Esophagus muscularis mucosa (tissue), 4 donors: ENCODE measurements around the gene PLOD1. TPM values are rescaled to one million over a fixed set of nuclear protein-coding genes. Genes with fewer than 3 reads are reported as not detected.
"Not testable (repeated sequence)": the region's sequence is repeated elsewhere in the genome, so short reads cannot be mapped to it uniquely, and the experiment has no call there.

Experiments
- DNase-seq: peaks from one replicate; pipeline ENCODE4 v3.0.0-alpha.2; 2017; ENCODE audit errors: extremely low spot score
- H3K27ac ChIP-seq, 4 donors: fragments of 200-600 bp; sonication (generic); replicated peaks in 1 of 4; 1 replicate in 3 of 4; 2 replicates in 1 of 4; pipeline ENCODE4 v1.5.1; 2016 to 2019; ENCODE audit warnings: mild to moderate bottlenecking in 1 of 4
- H3K27me3 ChIP-seq, 4 donors: fragments of 200-600 bp; sonication (generic); one replicate each; pipeline versions ENCODE4 v1.5.1 to v1.6.0; 2016 to 2019
- H3K36me3 ChIP-seq, 4 donors: fragments of 200-600 bp; sonication (generic); one replicate each; pipeline ENCODE4 v1.5.1; 2016 to 2019
- H3K4me1 ChIP-seq, 4 donors: fragments of 200-600 bp; sonication (generic); one replicate each; pipeline ENCODE4 v1.5.1; 2016 to 2019
- H3K4me3 ChIP-seq, 4 donors: fragments of 200-600 bp; sonication (generic); 1 replicate in 2 of 4; 2 replicates in 2 of 4; pipeline ENCODE4 v1.5.1; 2016 to 2019; ENCODE audit warnings: mild to moderate bottlenecking in 4 of 4, moderate library complexity in 1 of 4
- H3K9me3 ChIP-seq, 4 donors: fragments of 200-600 bp; sonication (generic); 1 replicate in 3 of 4; 2 replicates in 1 of 4; pipeline ENCODE4 v1.5.1; 2016 to 2019
- CTCF ChIP-seq, 3 experiments: fragments of 200-600 bp in 2 of 3; fragments of 450-650 bp in 1 of 3; sonication (generic) in 2 of 3; IDR thresholded peaks; one replicate each; pipeline ENCODE4 v1.5.1; 2017 to 2019; ENCODE audit warnings: antibody characterized with exemption in 3 of 3, mild to moderate bottlenecking in 2 of 3, moderate library complexity in 1 of 3
- EP300 ChIP-seq: sonication (generic); formaldehyde crosslinking; IDR thresholded peaks from one replicate; pipeline ENCODE4 v1.6.1; 2017; ENCODE audit warnings: antibody characterized with exemption
- POLR2A ChIP-seq: fragments of 450-650 bp; IDR thresholded peaks from one replicate; pipeline ENCODE4 v1.6.1; 2017; ENCODE audit warnings: antibody characterized with exemption, moderate library complexity, mild to moderate bottlenecking, low read depth
- POLR2AphosphoS5 ChIP-seq, 2 donors: sonication (generic); formaldehyde crosslinking; IDR thresholded peaks; one replicate each; pipeline ENCODE4 v1.6.1; 2017; ENCODE audit warnings: antibody characterized with exemption in 2 of 2
- WGBS: methylation state at CpG from one replicate; pipeline ENCODE4 v1.1.5; 2018; 5-methylcytosine and 5-hydroxymethylcytosine counted together
- intact Hi-C: fragments of 100-400 bp; cut with DNase I; formaldehyde crosslinking; loops from one replicate; pipeline ENCODE4 v1.15.1; 2023
- total RNA-seq, 4 donors: library from RNA; depleted of rRNA; stranded (reverse); fragments of >200 nt; gene quantifications; one replicate each; pipeline versions ENCODE4 v1.1.0 to v1.2.1, GENCODE V29; 2016

PLOD1 gene
- total RNA-seq, 4 donors from 2014 or later, result 67.5 to 111 (median 75.0) TPM

- DNase-seq, result no peak
- TF ChIP-seq EP300, result no peak
- no peak for TF ChIP-seq POLR2AphosphoS5 (IDR thresholded peaks at IDR 0.05)
- TF ChIP-seq CTCF (IDR thresholded peaks at IDR 0.05), result no peak
- TF ChIP-seq POLR2A, result no peak
- peaks cover 0 to 26% (median 2%) of the 10 kb centered on the region in 4 donors for H3K4me1 ChIP-seq
- intact Hi-C loops, result no loop called here
- no peak overlapping the region for H3K4me3 ChIP-seq
- H3K27me3 ChIP-seq, result peaks cover 0 to 35% (median 0%) of the 10 kb centered on the region in 4 donors
- WGBS, result 86% methylated on average over 1 of the region's 3 CpGs
- no peaks in the 10 kb centered on the region for H3K36me3 ChIP-seq
- H3K9me3 ChIP-seq, result no peaks in the 10 kb centered on the region
- H3K27ac ChIP-seq, result no peak overlapping the region
Observed at GRCh38 chr1:11888877-11889208, 45.7 kb upstream of the PLOD1 start.

GRCh38 chr1:11891433-11892186 lies 42.9 kb upstream of the PLOD1 start:
- Histone ChIP-seq H3K4me3 (no peak overlapping the region), H3K27ac (no peak overlapping the region), H3K9me3 (no peaks in the 10 kb centered on the region), H3K27me3 (peaks cover 0 to 51% (median 0%) of the 10 kb centered on the region in 4 donors), H3K36me3 (no peaks in the 10 kb centered on the region), H3K4me1 (peaks cover 0 to 11% (median 2%) of the 10 kb centered on the region in 4 donors)
- TF ChIP-seq EP300 (no peak), POLR2A (no peak), CTCF (IDR thresholded peaks at IDR 0.05) (no peak), POLR2AphosphoS5 (IDR thresholded peaks at IDR 0.05) (no peak)
- 87% methylated on average over 6 of the region's 6 CpGs for WGBS
- no peak for DNase-seq
- intact Hi-C loops, result no loop called here

- 0% methylated on average over 5 of the region's 5 CpGs for WGBS
- H3K4me3 ChIP-seq, result no peak overlapping the region
- no peak for DNase-seq
- no peaks in the 10 kb centered on the region for H3K9me3 ChIP-seq
- intact Hi-C loops, result loop anchor here (2.0 kb wide), 1 partner anchor 55 kb away; no protein-coding TSS in a partner anchor
- no peak overlapping the region for H3K27ac ChIP-seq
- H3K4me1 ChIP-seq, result peaks cover 0 to 9% (median 0%) of the 10 kb centered on the region in 4 donors
- H3K27me3 ChIP-seq, result peaks cover 0 to 64% (median 10%) of the 10 kb centered on the region in 4 donors
- no peaks in the 10 kb centered on the region for H3K36me3 ChIP-seq
- TF ChIP-seq POLR2A (no peak), POLR2AphosphoS5 (IDR thresholded peaks at IDR 0.05) (no peak), CTCF (IDR thresholded peaks at IDR 0.05) (peak; percentile 65 to 85 (median 71)), EP300 (no peak)
Observed at GRCh38 chr1:11893907-11894251, 40.6 kb upstream of the PLOD1 start.

GRCh38 chr1:11894501-11894900 lies 40.0 kb upstream of the PLOD1 start:
- H3K4me3 ChIP-seq, H3K36me3 ChIP-seq, H3K27ac ChIP-seq, H3K9me3 ChIP-seq, DNase-seq, H3K4me1 ChIP-seq: not testable (repeated sequence)
- peaks cover 0 to 70% (median 14%) of the 10 kb centered on the region in 4 donors for H3K27me3 ChIP-seq
- intact Hi-C loops, result loop anchor here (2.0 kb wide), 1 partner anchor 56 kb away; no protein-coding TSS in a partner anchor
- 74% methylated on average over 1 of the region's 1 CpG for WGBS

- DNase-seq, result no peak
- peaks cover 0 to 67% (median 14%) of the 10 kb centered on the region in 4 donors for H3K27me3 ChIP-seq
- intact Hi-C loops, result no loop called here
- 35% methylated on average over 17 of the region's 38 CpGs for WGBS
- H3K4me1 ChIP-seq, result peaks cover 0 to 10% (median 0%) of the 10 kb centered on the region in 4 donors
- no peaks in the 10 kb centered on the region for H3K9me3 ChIP-seq
- no peak overlapping the region for H3K4me3 ChIP-seq
- no peak overlapping the region for H3K27ac ChIP-seq
- no peaks in the 10 kb centered on the region for H3K36me3 ChIP-seq
- no peak for TF ChIP-seq POLR2AphosphoS5 (IDR thresholded peaks at IDR 0.05)
- TF ChIP-seq CTCF (IDR thresholded peaks at IDR 0.05), result no peak
- TF ChIP-seq EP300, result no peak
- TF ChIP-seq POLR2A, result no peak
Observed at GRCh38 chr1:11898086-11898785, 36.3 kb upstream of the PLOD1 start.
